GM12891 (cell line): ENCODE results near the gene CENPN.

ENCODE experiments used
- PAX5 ChIP-seq: IDR thresholded peaks from 2 replicates; pipeline ENCODE4 v1.6.1; 2011; ENCODE audit warnings: low read length, moderate library complexity, mild to moderate bottlenecking; ENCODE audit not compliant: insufficient read depth, severe bottlenecking
- POLR2A ChIP-seq: IDR thresholded peaks from 2 replicates; pipeline ENCODE4 v1.6.1; 2011; ENCODE audit warnings: low read depth, low read length, control low read depth
- POLR2AphosphoS5 ChIP-seq: IDR thresholded peaks from 2 replicates; pipeline ENCODE4 v1.6.1; 2011; ENCODE audit warnings: low read depth, low read length, control low read depth
- POU2F2 ChIP-seq: IDR thresholded peaks from 2 replicates; pipeline ENCODE4 v1.6.1; 2011; ENCODE audit warnings: low read depth, mild to moderate bottlenecking, control low read depth, low read length, moderate library complexity
- SPI1 ChIP-seq: IDR thresholded peaks from 2 replicates; pipeline ENCODE4 v1.6.1; 2011; ENCODE audit warnings: low read depth, low read length, control low read depth
- TAF1 ChIP-seq: IDR thresholded peaks from 2 replicates; pipeline ENCODE4 v1.6.1; 2011; ENCODE audit warnings: low read depth, low read length, control low read depth

DNA sequence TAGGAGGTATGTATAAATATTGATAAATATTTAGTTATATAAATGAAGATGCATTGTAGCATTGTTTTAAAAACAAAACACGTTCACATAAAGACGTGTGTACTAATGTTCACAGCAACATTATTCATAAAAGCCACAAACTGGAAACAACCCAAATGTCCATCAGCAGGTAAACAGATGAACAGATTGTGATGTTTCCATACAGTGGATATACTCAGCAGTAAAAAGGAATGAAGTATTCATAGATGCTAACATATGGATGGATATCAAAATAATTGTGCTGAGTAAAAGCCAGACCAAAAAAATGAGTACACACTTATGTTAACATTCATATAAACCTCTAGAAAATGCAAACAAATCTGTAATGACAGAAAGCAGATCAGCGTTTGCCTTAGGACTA, 6.0 kb downstream of the CENPN start:
- TF ChIP-seq TAF1 (no peak), POLR2A (no peak), POLR2AphosphoS5 (no peak), SPI1 (no peak), PAX5 (no peak), POU2F2 (no peak)
